ENCODE measurements around the gene FAM241B. TPM values are rescaled to one million over a fixed set of nuclear protein-coding genes. Genes with fewer than 3 reads are reported as not detected.
A peak's percentile ranks its signal among the peaks of the same experiment; 100 is the strongest.

Gene FAM241B, protein sequence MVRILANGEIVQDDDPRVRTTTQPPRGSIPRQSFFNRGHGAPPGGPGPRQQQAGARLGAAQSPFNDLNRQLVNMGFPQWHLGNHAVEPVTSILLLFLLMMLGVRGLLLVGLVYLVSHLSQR
- 10 to 100 TPM; 10.9 to 11.8 TPM for total RNA-seq

DNA sequence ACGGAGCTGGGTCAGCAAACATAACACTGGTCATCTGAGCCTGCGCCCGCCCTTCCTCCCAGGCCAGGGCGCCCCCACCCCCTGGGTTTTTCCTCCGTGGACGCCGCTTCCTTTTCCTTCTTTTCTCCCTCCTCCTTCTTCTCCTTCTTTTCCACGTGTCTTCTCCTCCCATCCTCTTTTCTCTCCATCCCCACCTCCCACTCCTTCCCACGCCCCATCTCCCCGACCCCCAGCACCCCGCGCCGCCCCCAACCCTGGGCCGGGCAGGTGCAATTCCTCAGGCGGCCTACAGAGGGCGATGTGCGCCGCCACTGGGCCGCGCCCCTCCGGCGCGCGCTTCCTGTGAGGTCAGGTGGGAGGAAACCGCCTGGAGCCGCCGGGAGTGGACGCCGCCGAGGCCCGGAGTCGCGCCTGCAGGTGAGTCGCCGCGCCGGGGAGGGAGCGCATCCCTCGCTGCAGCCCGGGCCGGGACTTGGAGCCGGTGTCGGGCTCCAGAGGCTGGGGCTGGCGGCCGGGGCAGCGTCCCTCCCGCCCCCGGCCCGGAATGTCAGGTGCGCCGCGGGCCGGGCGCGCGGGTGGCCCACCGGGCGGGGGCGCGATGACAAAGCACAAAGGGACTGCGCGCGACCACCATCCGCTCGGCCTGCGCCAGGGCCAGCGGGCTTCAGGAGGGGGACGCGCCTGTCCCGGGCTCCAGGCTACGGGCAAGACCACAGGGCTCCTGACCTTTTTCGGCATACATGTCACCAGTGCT is at the start of gene FAM241B:
Gene FAM241B, plus strand, starts transcription at position 351 of the 754 bp plus-strand sequence. CDS start 1,497 bp downstream, outside the sequence.
- intact Hi-C loops (cut with micrococcal nuclease), result loop anchor here (5.0 kb wide), 2 partner anchors 203 to 223 kb away; no protein-coding TSS in a partner anchor
- peak within 1 kb of the TSS; percentile 67 for H3K4me3 Mint-ChIP-seq
- peaks cover 5% of the 10 kb centered on the region for H3K4me1 Mint-ChIP-seq (ENCODE audit: low read depth)
- peak; percentile 87 for DNase-seq
- H3K27ac Mint-ChIP-seq, result no peak within 1 kb of the TSS
- H3K36me3 Mint-ChIP-seq, result peaks cover 6% of the 10 kb centered on the region
- ChIA-PET CTCF (interaction anchor here (0.8 to 2.7 kb wide), 11 partner anchors 8 to 222 kb away, joined by 3 to 22 read pairs (median 5); no protein-coding TSS in a partner anchor), POLR2A (no interaction called here)
- no peaks in the 10 kb centered on the region for H3K27me3 Mint-ChIP-seq
- H3K9me3 Mint-ChIP-seq, result no peaks in the 10 kb centered on the region

DNA sequence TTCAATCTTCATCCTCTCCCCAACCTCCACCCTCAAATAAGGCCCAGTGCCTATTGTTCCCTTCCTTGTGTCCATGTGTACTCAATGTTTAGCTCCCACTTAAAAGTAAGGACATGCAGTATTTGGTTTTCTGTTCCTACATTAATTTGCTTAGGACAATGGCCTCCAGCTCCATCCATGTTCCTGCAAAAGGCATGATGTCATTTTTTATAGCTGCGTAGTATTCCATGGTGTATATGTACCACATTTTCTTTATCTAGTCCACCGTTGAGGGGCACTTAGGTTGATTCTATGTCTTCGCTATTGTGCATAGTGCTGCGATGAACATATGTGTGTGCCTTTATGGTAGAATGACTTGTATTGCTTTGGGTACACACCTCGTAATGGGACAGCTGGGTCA is 49.6 kb upstream of the FAM241B start:
- Mint-ChIP-seq H3K9me3 (no peaks in the 10 kb centered on the region), H3K27me3 (peaks cover 41% of the 10 kb centered on the region), H3K4me1 (ENCODE audit: low read depth) (no peaks in the 10 kb centered on the region), H3K36me3 (no peaks in the 10 kb centered on the region), H3K27ac (no peak overlapping the region), H3K4me3 (no peak overlapping the region)
- DNase-seq, result no peak
- POLR2A ChIA-PET, result no interaction called here
- intact Hi-C loops (cut with micrococcal nuclease), result no loop called here
- CTCF ChIA-PET, result interaction anchor here (1.9 kb wide), 1 partner anchor 63 kb away, joined by 4 read pairs; no protein-coding TSS in a partner anchor

DNA sequence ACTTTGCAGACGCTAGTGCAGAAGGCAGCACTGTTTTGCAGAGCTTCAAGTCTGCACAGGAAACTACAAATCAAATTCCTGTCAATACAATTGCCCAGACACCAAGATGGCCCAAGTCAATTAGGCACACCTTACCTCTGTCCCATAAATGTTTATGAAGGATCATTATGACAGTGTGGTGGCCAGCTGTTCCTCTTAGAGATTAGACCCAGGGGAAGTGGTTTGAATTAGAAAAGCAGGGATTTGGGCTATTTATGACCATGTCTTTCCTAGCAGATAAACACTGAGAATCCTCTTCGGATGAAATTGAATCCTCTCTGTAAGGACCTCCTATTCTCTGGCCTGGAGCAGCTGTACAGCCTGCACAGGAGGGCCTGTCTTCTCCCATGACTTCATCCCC is 46.9 kb upstream of the FAM241B start:
- Mint-ChIP-seq H3K4me1 (ENCODE audit: low read depth) (peaks cover 2% of the 10 kb centered on the region), H3K27ac (no peak overlapping the region), H3K4me3 (no peak overlapping the region), H3K9me3 (no peaks in the 10 kb centered on the region), H3K36me3 (no peaks in the 10 kb centered on the region), H3K27me3 (peaks cover 24% of the 10 kb centered on the region)
- POLR2A ChIA-PET, result no interaction called here
- CTCF ChIA-PET, result no interaction called here
- DNase-seq, result no peak
- intact Hi-C loops (cut with micrococcal nuclease), result no loop called here

DNA sequence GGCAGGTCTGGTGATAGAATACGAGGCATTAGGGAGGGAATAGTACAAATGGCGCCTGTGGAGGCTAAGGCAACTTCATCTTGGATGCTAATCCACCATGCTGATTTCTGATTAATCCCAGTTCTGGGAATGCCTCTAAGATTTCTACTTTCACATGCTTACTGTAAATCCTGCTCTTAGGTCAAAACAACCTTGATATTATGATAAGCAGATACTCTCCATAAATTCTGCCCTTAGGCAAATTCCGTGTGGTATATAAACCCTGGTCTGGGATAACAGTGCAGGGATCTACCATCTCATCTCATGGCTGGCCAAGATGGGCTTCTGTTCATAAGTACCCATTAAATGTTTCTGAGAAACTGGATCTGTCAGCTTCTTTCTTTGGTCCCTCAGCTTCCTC is 45.4 kb upstream of the FAM241B start:
- Mint-ChIP-seq H3K36me3 (no peaks in the 10 kb centered on the region), H3K27ac (no peak overlapping the region), H3K27me3 (peaks cover 13% of the 10 kb centered on the region), H3K9me3 (no peaks in the 10 kb centered on the region), H3K4me1 (ENCODE audit: low read depth) (peaks cover 12% of the 10 kb centered on the region), H3K4me3 (no peak overlapping the region)
- DNase-seq, result no peak
- POLR2A ChIA-PET, result no interaction called here
- CTCF ChIA-PET, result no interaction called here
- intact Hi-C loops (cut with micrococcal nuclease), result no loop called here

DNA sequence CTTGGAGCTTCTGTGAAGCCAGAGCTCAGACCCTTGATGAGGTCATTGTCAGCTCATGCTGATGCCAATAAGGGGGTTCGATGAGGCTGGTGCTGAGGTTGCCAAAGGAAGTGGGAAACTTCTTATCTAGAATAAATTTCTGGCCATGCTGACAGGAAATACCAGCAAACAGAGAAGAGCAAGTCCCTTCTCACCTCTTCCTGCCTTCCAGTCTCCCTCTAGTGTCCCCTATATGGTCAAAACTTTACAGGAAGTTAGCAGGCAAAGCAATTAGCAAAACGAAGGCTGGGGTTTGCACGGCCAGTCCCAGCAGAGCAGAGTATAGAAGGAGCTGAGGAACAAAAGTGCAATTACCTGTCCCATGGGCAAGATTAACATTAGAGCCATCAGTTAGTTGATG is 41.7 kb upstream of the FAM241B start:
- POLR2A ChIA-PET, result interaction anchor here (0.7 kb wide), 1 partner anchor 12 kb away, joined by 3 read pairs; no protein-coding TSS in a partner anchor
- H3K36me3 Mint-ChIP-seq, result no peaks in the 10 kb centered on the region
- H3K9me3 Mint-ChIP-seq, result no peaks in the 10 kb centered on the region
- peaks cover 12% of the 10 kb centered on the region for H3K4me1 Mint-ChIP-seq (ENCODE audit: low read depth)
- intact Hi-C loops (cut with micrococcal nuclease), result no loop called here
- CTCF ChIA-PET, result interaction anchor here (1.4 kb wide), 1 partner anchor 49 kb away, joined by 3 read pairs; no protein-coding TSS in a partner anchor
- DNase-seq, result no peak
- H3K4me3 Mint-ChIP-seq, result no peak overlapping the region
- H3K27ac Mint-ChIP-seq, result no peak overlapping the region
- no peaks in the 10 kb centered on the region for H3K27me3 Mint-ChIP-seq

DNA sequence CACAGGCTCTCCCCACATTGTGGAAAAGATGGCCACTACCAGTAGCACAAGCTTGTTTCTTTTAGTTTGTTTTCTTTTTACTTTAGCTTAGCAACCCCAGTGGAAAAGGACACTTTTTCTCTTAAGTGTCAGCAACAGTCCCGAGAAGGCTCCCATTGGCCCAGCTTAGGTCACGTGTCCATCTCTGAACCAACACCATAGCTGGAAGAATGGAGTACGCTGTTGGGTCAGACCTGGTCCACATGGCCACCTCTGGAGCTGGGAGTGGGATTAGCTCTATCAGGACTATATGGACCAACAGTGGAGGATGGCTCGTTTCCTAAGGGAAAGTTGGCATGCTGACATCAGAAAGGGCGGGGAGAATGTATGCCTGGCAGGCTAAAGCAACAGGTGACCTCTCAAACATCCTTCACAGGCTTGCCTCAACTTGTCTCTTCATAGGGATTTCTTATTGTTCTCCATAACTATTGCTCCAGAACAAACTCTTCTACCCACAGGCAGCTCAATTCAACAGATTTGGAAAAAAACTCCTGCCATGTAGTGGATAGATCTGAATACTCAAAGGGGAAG is 29.2 kb upstream of the FAM241B start:
- ChIA-PET POLR2A (interaction anchor here (0.9 kb wide), 1 partner anchor 13 kb away, joined by 3 read pairs; no protein-coding TSS in a partner anchor), CTCF (interaction anchor here (0.7 to 1.3 kb wide), 2 partner anchors 36 to 42 kb away, joined by 3 read pairs; no protein-coding TSS in a partner anchor)
- no peak for DNase-seq
- Mint-ChIP-seq H3K4me3 (no peak overlapping the region), H3K9me3 (no peaks in the 10 kb centered on the region), H3K4me1 (ENCODE audit: low read depth) (no peaks in the 10 kb centered on the region), H3K27ac (no peak overlapping the region), H3K27me3 (peaks cover 26% of the 10 kb centered on the region), H3K36me3 (no peaks in the 10 kb centered on the region)
- intact Hi-C loops (cut with micrococcal nuclease), result no loop called here

DNA sequence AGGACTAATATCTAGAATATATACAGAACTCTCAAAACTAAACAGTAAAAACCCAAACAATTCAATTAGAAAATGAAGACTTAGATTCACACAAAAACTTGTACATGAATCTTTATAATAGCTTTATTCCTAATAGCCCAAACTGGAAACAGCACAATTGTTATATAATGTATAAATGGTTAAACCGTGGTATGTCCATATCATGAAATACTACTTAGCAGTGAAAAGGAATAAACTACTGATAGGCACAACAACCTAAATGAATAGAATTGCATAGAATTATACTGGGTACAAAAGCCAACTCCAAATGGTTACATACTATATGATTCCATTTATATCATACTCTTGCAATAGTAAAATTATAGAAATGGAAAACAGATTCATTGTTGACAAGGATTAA is 21.0 kb upstream of the FAM241B start:
- Mint-ChIP-seq H3K27me3 (no peaks in the 10 kb centered on the region), H3K9me3 (peaks cover 9% of the 10 kb centered on the region), H3K27ac (no peak overlapping the region), H3K4me1 (ENCODE audit: low read depth) (no peaks in the 10 kb centered on the region), H3K4me3 (no peak overlapping the region), H3K36me3 (no peaks in the 10 kb centered on the region)
- DNase-seq, result no peak
- ChIA-PET POLR2A (no interaction called here), CTCF (interaction anchor here (0.9 kb wide), 1 partner anchor 84 kb away, joined by 3 read pairs; no protein-coding TSS in a partner anchor)
- intact Hi-C loops (cut with micrococcal nuclease), result no loop called here

DNA sequence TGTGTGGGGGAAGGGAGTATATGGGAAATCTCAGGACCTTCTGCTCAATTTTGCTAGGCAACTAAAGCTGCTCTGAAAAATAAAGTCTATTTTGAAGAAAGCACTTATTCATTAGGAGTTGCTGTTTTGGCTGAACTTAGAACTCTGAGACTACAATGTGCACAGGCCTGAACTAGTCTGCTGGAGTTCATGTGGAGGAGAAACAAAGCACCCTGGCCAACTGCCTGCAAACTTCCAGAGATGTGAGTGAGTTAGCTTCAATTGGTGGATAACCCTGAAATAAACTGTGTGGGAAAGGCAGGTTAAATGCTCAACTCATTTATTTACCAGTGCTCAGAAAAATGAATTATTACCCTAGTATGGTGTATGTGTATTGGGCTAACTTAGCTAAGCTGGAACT is 17.3 kb upstream of the FAM241B start:
- H3K27me3 Mint-ChIP-seq, result no peaks in the 10 kb centered on the region
- H3K27ac Mint-ChIP-seq, result no peak overlapping the region
- ChIA-PET POLR2A (interaction anchor here (0.5 kb wide), 1 partner anchor 78 kb away, joined by 3 read pairs; no protein-coding TSS in a partner anchor), CTCF (interaction anchor here (1.0 to 4.2 kb wide), 2 partner anchors 26 to 97 kb away, joined by 3 to 20 read pairs; no protein-coding TSS in a partner anchor)
- H3K36me3 Mint-ChIP-seq, result no peaks in the 10 kb centered on the region
- peaks cover 9% of the 10 kb centered on the region for H3K9me3 Mint-ChIP-seq
- DNase-seq, result no peak
- H3K4me1 Mint-ChIP-seq (ENCODE audit: low read depth), result no peaks in the 10 kb centered on the region
- no peak overlapping the region for H3K4me3 Mint-ChIP-seq
- intact Hi-C loops (cut with micrococcal nuclease), result no loop called here

DNA sequence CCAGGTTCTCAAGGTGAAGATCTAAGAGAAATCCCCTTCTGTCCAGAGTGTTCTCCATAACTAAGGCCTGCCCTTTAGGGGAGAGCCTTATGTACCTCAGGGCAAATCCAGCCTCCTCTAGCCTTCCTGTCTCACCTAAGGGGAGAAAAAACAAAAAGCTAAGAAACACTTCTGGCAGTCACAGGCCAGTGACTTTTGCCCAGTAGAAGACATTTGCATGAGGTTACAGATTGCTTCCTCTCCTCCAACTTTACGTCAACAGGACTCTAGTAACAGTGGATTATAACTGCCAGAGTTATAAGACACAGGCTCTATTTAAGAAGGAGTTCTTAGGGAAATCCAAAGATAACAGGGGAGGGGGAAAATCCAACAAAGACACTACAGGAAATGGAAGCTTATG is 15.9 kb upstream of the FAM241B start:
- Mint-ChIP-seq H3K9me3 (peaks cover 4% of the 10 kb centered on the region), H3K4me3 (no peak overlapping the region), H3K36me3 (no peaks in the 10 kb centered on the region), H3K27me3 (no peaks in the 10 kb centered on the region), H3K27ac (no peak overlapping the region), H3K4me1 (ENCODE audit: low read depth) (no peaks in the 10 kb centered on the region)
- no peak for DNase-seq
- CTCF ChIA-PET, result interaction anchor here (0.7 to 4.2 kb wide), 4 partner anchors 23 to 352 kb away, joined by 3 to 20 read pairs (median 4); no protein-coding TSS in a partner anchor
- POLR2A ChIA-PET, result no interaction called here
- intact Hi-C loops (cut with micrococcal nuclease), result no loop called here

DNA sequence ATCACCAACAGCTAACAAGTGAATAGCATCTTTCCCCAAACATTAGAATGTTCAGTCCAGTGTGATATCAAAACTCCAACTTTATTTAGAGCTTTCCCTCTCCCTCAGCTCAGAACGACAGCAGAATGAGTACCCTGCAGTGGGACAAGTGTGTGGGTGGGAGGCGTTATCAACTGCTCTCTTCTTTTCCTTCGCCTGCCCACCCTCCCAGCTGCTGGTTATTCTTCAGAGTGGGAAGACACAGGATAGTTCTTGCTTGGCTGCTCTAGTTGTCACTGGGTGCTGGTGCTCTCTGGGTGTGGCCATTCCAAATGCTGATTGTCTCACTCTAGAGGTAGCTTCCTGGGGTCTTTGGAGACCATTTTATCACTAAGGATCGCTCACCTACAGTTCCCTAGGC is 13.7 kb upstream of the FAM241B start:
- ChIA-PET CTCF (interaction anchor here (4.2 kb wide), 1 partner anchor 101 kb away, joined by 20 read pairs; no protein-coding TSS in a partner anchor), POLR2A (no interaction called here)
- Mint-ChIP-seq H3K4me1 (ENCODE audit: low read depth) (peaks cover 9% of the 10 kb centered on the region), H3K27me3 (no peaks in the 10 kb centered on the region), H3K9me3 (no peaks in the 10 kb centered on the region), H3K36me3 (no peaks in the 10 kb centered on the region), H3K27ac (no peak overlapping the region), H3K4me3 (no peak overlapping the region)
- no peak for DNase-seq
- intact Hi-C loops (cut with micrococcal nuclease), result no loop called here

DNA sequence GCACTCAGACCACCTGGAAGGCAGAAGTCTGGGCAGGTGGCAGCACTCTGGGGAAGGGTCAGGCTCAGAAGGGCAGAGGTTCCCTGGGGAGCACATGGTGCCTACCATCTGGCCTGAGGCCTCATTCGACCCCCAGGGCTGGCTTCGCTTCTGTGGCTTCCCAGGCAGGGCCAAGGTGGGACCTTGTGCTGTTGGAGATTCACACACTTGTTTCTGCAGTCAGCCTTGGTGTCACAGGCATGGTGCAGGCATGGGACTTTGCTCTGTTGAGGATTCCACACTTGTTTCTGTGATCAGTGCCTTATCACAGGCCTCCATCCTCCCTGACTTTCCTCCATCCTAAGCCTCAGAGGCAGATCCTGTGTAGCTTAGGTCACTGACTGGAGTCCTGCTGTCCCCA is 11.3 kb upstream of the FAM241B start:
- H3K27me3 Mint-ChIP-seq, result no peaks in the 10 kb centered on the region
- H3K27ac Mint-ChIP-seq, result no peak overlapping the region
- no peaks in the 10 kb centered on the region for H3K36me3 Mint-ChIP-seq
- intact Hi-C loops (cut with micrococcal nuclease), result no loop called here
- DNase-seq, result no peak
- no peak overlapping the region for H3K4me3 Mint-ChIP-seq
- CTCF ChIA-PET, result no interaction called here
- POLR2A ChIA-PET, result no interaction called here
- H3K4me1 Mint-ChIP-seq (ENCODE audit: low read depth), result peaks cover 13% of the 10 kb centered on the region
- peaks cover 8% of the 10 kb centered on the region for H3K9me3 Mint-ChIP-seq

DNA sequence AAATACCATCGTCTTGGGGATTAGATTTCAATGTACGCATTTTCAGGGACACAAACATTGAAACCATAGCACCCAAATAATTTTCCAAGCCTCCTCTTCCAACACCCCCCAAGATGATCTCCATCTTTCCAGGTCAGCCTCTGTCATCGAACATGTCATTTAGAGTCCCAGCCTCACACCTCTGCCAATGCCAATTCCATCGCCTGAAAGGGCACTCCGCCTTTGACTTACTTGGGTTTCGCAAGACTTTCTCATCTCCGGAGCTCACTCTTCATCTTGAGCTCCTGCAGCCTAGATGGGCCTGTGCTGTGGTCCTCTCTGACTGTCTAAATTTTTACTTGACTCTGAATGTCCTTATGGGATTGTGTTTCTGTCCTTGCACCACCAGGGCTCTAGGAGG is 10.4 kb upstream of the FAM241B start:
- no peaks in the 10 kb centered on the region for H3K27me3 Mint-ChIP-seq
- no peak overlapping the region for H3K4me3 Mint-ChIP-seq

More for the DNA sequence above, 10.4 kb upstream of the FAM241B start:
- no peaks in the 10 kb centered on the region for H3K36me3 Mint-ChIP-seq
- no peak for DNase-seq
- CTCF ChIA-PET, result interaction anchor here (2.6 kb wide), 1 partner anchor 10 kb away, joined by 9 read pairs; the partner anchor contains the start of gene FAM241B
- intact Hi-C loops (cut with micrococcal nuclease), result no loop called here
- POLR2A ChIA-PET, result no interaction called here
- peaks cover 21% of the 10 kb centered on the region for H3K4me1 Mint-ChIP-seq (ENCODE audit: low read depth)
- peaks cover 16% of the 10 kb centered on the region for H3K9me3 Mint-ChIP-seq
- H3K27ac Mint-ChIP-seq, result no peak overlapping the region
